ENCODE results near the gene GFY. TPM values are rescaled to one million over a fixed set of nuclear protein-coding genes. Genes with fewer than 3 reads are reported as not detected.

The GFY gene
- total and polyA plus RNA-seq, 2 donors (not counting 3 experiments of a cell fraction or from before 2014, with no cell fraction given): not detected

- FAIRE-seq (no peak), DNase-seq (ENCODE audit: low read depth, low spot score) (no peak)
- Histone ChIP-seq H4K20me1 (replicated peaks; ENCODE audit: control insufficient read depth, extremely low read depth, insufficient read depth, low read length) (no peaks in the 10 kb centered on the region), H3K4me1 (ENCODE audit: control insufficient read depth, extremely low read depth, insufficient read depth, low read length) (peaks cover 6% of the 10 kb centered on the region), H3K36me3 (ENCODE audit: control insufficient read depth in 2 of 2, extremely low read depth in 1 of 2, insufficient read depth in 2 of 2, low read length in 2 of 2) (peaks cover 0 to 8% of the 10 kb centered on the region in 2 experiments), H3K79me2 (ENCODE audit: control insufficient read depth, insufficient read depth, low read length) (no peaks in the 10 kb centered on the region), H3K9me1 (replicated peaks; ENCODE audit: control insufficient read depth, extremely low read depth, insufficient read depth, low read length) (no peaks in the 10 kb centered on the region), H3K9ac (replicated peaks; ENCODE audit: extremely low read depth, insufficient read depth, low read length) (no peak overlapping the region), H3K4me3 (replicated peaks in 1 of 3; ENCODE audit: insufficient read depth in 1 of 3, low read depth in 1 of 3, low read length in 3 of 3) (no peak overlapping the region), H2AFZ (ENCODE audit: low read depth, low read length) (no peak overlapping the region), H3K27me3 (ENCODE audit: control insufficient read depth in 2 of 2, insufficient read depth in 2 of 2, low read length in 2 of 2) (no peaks in the 10 kb centered on the region), H3K4me2 (ENCODE audit: insufficient read depth, low read length) (no peak overlapping the region), H3K27ac (ENCODE audit: insufficient read depth, low read depth, low read length) (no peak overlapping the region), H3K9me3 (replicated peaks; ENCODE audit: control insufficient read depth, insufficient read depth, low read length) (no peaks in the 10 kb centered on the region)
- BruUV-seq (replicated peaks): no TSS peak
- intact Hi-C loops (cut with micrococcal nuclease): no loop called here
- ChIA-PET POLR2A (no interaction called here), CTCF (interaction anchor here (1.3 kb wide), 1 partner anchor 9 kb away, joined by 3 read pairs; no protein-coding TSS in a partner anchor)
- dilution Hi-C loops (cut with MboI; ENCODE audit: extremely low pct_ligation_motif_present, low sequenced_read_pairs): no loop called here
- TF ChIP-seq EZH2 (IDR thresholded peaks at IDR 0.05; ENCODE audit: borderline replicate concordance, low read depth, low read length, severe bottlenecking) (no peak), CTCF (IDR thresholded peaks at IDR 0.05; ENCODE audit: extremely low read depth in 1 of 2, insufficient read depth in 1 of 2, low read depth in 1 of 2, low read length in 2 of 2) (peak in 1 of 2 donors; percentile 5)
These were observed 44.8 kb downstream of the GFY start for GRCh38 chr19:49469828-49470614.

GRCh38 chr19:49470615-49470978 is 45.4 kb downstream of the GFY start:
- BruUV-seq (replicated peaks): TSS peak; percentile 47
- Histone ChIP-seq H3K27ac (ENCODE audit: insufficient read depth, low read depth, low read length) (no peak overlapping the region), H3K9ac (replicated peaks; ENCODE audit: extremely low read depth, insufficient read depth, low read length) (no peak overlapping the region), H3K36me3 (ENCODE audit: control insufficient read depth in 2 of 2, extremely low read depth in 1 of 2, insufficient read depth in 2 of 2, low read length in 2 of 2) (peaks cover 0 to 8% of the 10 kb centered on the region in 2 experiments), H3K79me2 (ENCODE audit: control insufficient read depth, insufficient read depth, low read length) (no peaks in the 10 kb centered on the region), H3K9me1 (replicated peaks; ENCODE audit: control insufficient read depth, extremely low read depth, insufficient read depth, low read length) (no peaks in the 10 kb centered on the region), H4K20me1 (replicated peaks; ENCODE audit: control insufficient read depth, extremely low read depth, insufficient read depth, low read length) (no peaks in the 10 kb centered on the region), H2AFZ (ENCODE audit: low read depth, low read length) (no peak overlapping the region), H3K4me1 (ENCODE audit: control insufficient read depth, extremely low read depth, insufficient read depth, low read length) (peaks cover 6% of the 10 kb centered on the region), H3K4me3 (replicated peaks in 1 of 3; ENCODE audit: insufficient read depth in 1 of 3, low read depth in 1 of 3, low read length in 3 of 3) (no peak overlapping the region), H3K9me3 (replicated peaks; ENCODE audit: control insufficient read depth, insufficient read depth, low read length) (no peaks in the 10 kb centered on the region), H3K4me2 (ENCODE audit: insufficient read depth, low read length) (no peak overlapping the region), H3K27me3 (ENCODE audit: control insufficient read depth in 2 of 2, insufficient read depth in 2 of 2, low read length in 2 of 2) (no peaks in the 10 kb centered on the region)
- no peak for DNase-seq (ENCODE audit: low read depth, low spot score)
- intact Hi-C loops (cut with micrococcal nuclease) (no loop called here), dilution Hi-C loops (cut with MboI; ENCODE audit: extremely low pct_ligation_motif_present, low sequenced_read_pairs) (no loop called here)
- FAIRE-seq: no peak
- POLR2A ChIA-PET: no interaction called here
- TF ChIP-seq POLR2AphosphoS5 (IDR thresholded peaks at IDR 0.05; ENCODE audit: insufficient read depth, low read depth, low read length) (no peak), EZH2 (IDR thresholded peaks at IDR 0.05; ENCODE audit: borderline replicate concordance, low read depth, low read length, severe bottlenecking) (no peak), JUN (IDR thresholded peaks at IDR 0.05; ENCODE audit: borderline replicate concordance, insufficient read depth, insufficient read length, low read depth) (no peak), MAX (IDR thresholded peaks at IDR 0.05; ENCODE audit: insufficient read depth, insufficient read length) (no peak), FOS (IDR thresholded peaks at IDR 0.05; ENCODE audit: borderline replicate concordance, insufficient read depth, low read length) (no peak), CTCF (IDR thresholded peaks at IDR 0.05; ENCODE audit: extremely low read depth in 1 of 2, insufficient read depth in 1 of 2, low read depth in 1 of 2, low read length in 2 of 2) (no peak), MYC (IDR thresholded peaks at IDR 0.05; ENCODE audit: low read depth, low read length) (no peak), POLR2A (IDR thresholded peaks at IDR 0.05; ENCODE audit: low read depth, low read length) (no peak), GATA2 (IDR thresholded peaks at IDR 0.05; ENCODE audit: insufficient read depth, insufficient read length, low read depth, low read length) (no peak)
- CTCF ChIA-PET: no interaction called here

All from endothelial cell of umbilical vein (primary cell).